ENCODE measurements around the gene HOXB9. TPM values are rescaled to one million over a fixed set of nuclear protein-coding genes. Genes with fewer than 3 reads are reported as not detected.

The HOXB9 gene
- total and polyA plus RNA-seq, 10 of the 15 experiments (the other 5 are each of a cell fraction or from before 2014, with no cell fraction given): 0.01 to 0.49 (median 0.09) TPM; not detected in 5

DNA sequence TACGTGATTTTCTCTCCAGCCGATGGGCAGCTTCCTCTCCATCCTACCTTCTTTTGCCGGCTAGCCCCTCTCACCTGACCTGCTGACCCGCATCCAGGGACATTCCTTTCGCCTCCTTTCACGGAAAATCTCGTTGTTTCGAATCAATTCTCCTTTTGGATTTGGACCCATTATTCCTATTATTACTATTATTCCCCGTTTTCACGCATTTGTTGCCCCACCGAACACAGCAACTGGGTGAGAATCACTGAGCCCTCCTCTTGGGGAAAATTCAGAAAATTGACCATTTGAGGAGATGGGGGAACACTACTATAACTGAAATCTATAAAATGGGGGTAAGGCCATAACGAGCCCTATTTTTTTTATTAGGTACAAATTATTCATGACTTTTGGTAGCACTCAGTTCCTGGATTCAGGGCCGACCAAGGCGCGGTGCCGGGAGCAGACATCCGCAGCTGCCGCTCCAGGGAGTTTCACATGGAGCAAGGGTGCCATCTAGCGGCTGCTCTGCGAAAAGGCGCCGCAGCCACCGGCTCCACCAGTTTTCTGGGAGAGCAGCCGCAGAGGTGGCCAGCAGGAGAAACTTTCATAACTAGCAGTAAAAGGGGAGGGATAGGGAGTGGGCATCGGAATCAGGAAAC, 7.8 kb downstream of the HOXB9 start:
- CTCF ChIA-PET: interaction anchor here (0.6 to 2.1 kb wide), 34 partner anchors 8 to 951 kb away, joined by 3 to 14 read pairs (median 5); partner anchors contain the start of genes HOXB5 and HOXB7
- H3K27me3 ChIP-seq (replicated peaks in 1 of 2; ENCODE audit: control insufficient read depth in 2 of 2, insufficient read depth in 2 of 2, low read length in 1 of 2): peaks cover 36 to 46% of the 10 kb centered on the region in 2 experiments
- H3K79me2 ChIP-seq (ENCODE audit: control insufficient read depth, insufficient read depth, low read length): no peaks in the 10 kb centered on the region
- RAD21 ChIA-PET (ENCODE audit: unreplicated experiment): interaction anchor here (0.5 to 2.1 kb wide), 15 partner anchors 12 to 593 kb away, joined by 3 to 8 read pairs (median 4); partner anchors contain the start of gene HOXB5
- no peaks in the 10 kb centered on the region for H3K9me3 ChIP-seq (replicated peaks; ENCODE audit: control insufficient read depth, insufficient read depth, low read length)
- ATAC-seq: peak; percentile 88
- H2AFZ ChIP-seq (ENCODE audit: control insufficient read depth, low read depth, low read length): no peak overlapping the region
- no peaks in the 10 kb centered on the region for H3K4me1 ChIP-seq (ENCODE audit: control insufficient read depth, insufficient read depth, low read length)
- no peak overlapping the region for H3K4me3 ChIP-seq
- H3K27ac ChIP-seq (ENCODE audit: control insufficient read depth, insufficient read depth): no peak overlapping the region
- SMC1A ChIA-PET (ENCODE audit: uncharacterized antibody, unreplicated experiment): interaction anchor here (0.7 to 1.6 kb wide), 6 partner anchors 8 to 356 kb away, joined by 3 to 8 read pairs (median 4); partner anchors contain the start of gene HOXB9
- intact Hi-C loops (cut with micrococcal nuclease; ENCODE audit: unreplicated experiment): loop anchor here (1.0 to 5.0 kb wide), 3 partner anchors 356 to 592 kb away; no protein-coding TSS in a partner anchor
- H4K20me1 ChIP-seq (ENCODE audit: control insufficient read depth, insufficient read depth): no peaks in the 10 kb centered on the region
- no peak overlapping the region for H3K9ac ChIP-seq (ENCODE audit: control insufficient read depth, insufficient read depth, low read length)
- FAIRE-seq: peak; percentile 86
- no peak for DNase-seq (ENCODE audit: low read depth, low spot score)
- POLR2A ChIA-PET: interaction anchor here (1.6 kb wide), 1 partner anchor 17 kb away, joined by 11 read pairs; no protein-coding TSS in a partner anchor
- no TSS peak for BruUV-seq (replicated peaks)
- H3K4me2 ChIP-seq (ENCODE audit: control insufficient read depth, insufficient read depth): peak overlapping the region; percentile 22; the same call in 1 of the 2 replicates
- WGBS (ENCODE audit: insufficient coverage, insufficient replicate concordance, low lambda C conversion rate, missing lambda C conversion rate): 5% methylated on average over 25 of the region's 25 CpGs
- H3K36me3 ChIP-seq (ENCODE audit: control insufficient read depth in 2 of 2, insufficient read depth in 2 of 2, low read length in 1 of 2): no peaks in the 10 kb centered on the region
- in situ Hi-C loops (cut with MboI): no loop called here
- TF ChIP-seq STAT1 (conservative IDR thresholded peaks at IDR 0.05): 0 out of 2 replicates have a peak, but pooled peaks have one; percentile 66
- TF ChIP-seq RUNX3 (IDR thresholded peaks at IDR 0.05; ENCODE audit: low read length): peak; percentile 27; the same call in 1 of the 2 replicates
- no peak for TF ChIP-seq RCOR1 (conservative IDR thresholded peaks at IDR 0.05; ENCODE audit: low read depth, low read length)
- no peak for TF ChIP-seq PAX5 (IDR thresholded peaks at IDR 0.05; ENCODE audit: borderline replicate concordance, low read depth, low read length)
- 0 out of 2 replicates have a peak, but pooled peaks have one; percentile 17 for TF ChIP-seq MYB (IDR thresholded peaks at IDR 0.05; ENCODE audit: borderline replicate concordance, low read depth, low read length)
- TF ChIP-seq ESRRA (IDR thresholded peaks at IDR 0.05; ENCODE audit: low read length): 0 out of 2 replicates have a peak, but pooled peaks have one; percentile 28
- TF ChIP-seq, protein P1, sequence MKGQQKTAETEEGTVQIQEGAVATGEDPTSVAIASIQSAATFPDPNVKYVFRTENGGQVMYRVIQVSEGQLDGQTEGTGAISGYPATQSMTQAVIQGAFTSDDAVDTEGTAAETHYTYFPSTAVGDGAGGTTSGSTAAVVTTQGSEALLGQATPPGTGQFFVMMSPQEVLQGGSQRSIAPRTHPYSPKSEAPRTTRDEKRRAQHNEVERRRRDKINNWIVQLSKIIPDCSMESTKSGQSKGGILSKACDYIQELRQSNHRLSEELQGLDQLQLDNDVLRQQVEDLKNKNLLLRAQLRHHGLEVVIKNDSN (IDR thresholded peaks at IDR 0.05; ENCODE audit: borderline replicate concordance, extremely low read length, insufficient read depth, low read depth, low read length): no peak
- TF ChIP-seq BHLHE40 (IDR thresholded peaks at IDR 0.05; ENCODE audit: borderline replicate concordance in 1 of 2, low read depth in 2 of 2, low read length in 1 of 2): peak; percentile 8 to 41; a peak in 1 of 4 replicates
- no peak for TF ChIP-seq YBX1 (IDR thresholded peaks at IDR 0.05)
- peak; percentile 59; the same call in 1 of the 2 replicates for TF ChIP-seq BMI1 (IDR thresholded peaks at IDR 0.05; ENCODE audit: borderline replicate concordance)
- peak; percentile 87 for TF ChIP-seq TCF12 (IDR thresholded peaks at IDR 0.05; ENCODE audit: low read depth, low read length)
- TF ChIP-seq, protein P2, sequence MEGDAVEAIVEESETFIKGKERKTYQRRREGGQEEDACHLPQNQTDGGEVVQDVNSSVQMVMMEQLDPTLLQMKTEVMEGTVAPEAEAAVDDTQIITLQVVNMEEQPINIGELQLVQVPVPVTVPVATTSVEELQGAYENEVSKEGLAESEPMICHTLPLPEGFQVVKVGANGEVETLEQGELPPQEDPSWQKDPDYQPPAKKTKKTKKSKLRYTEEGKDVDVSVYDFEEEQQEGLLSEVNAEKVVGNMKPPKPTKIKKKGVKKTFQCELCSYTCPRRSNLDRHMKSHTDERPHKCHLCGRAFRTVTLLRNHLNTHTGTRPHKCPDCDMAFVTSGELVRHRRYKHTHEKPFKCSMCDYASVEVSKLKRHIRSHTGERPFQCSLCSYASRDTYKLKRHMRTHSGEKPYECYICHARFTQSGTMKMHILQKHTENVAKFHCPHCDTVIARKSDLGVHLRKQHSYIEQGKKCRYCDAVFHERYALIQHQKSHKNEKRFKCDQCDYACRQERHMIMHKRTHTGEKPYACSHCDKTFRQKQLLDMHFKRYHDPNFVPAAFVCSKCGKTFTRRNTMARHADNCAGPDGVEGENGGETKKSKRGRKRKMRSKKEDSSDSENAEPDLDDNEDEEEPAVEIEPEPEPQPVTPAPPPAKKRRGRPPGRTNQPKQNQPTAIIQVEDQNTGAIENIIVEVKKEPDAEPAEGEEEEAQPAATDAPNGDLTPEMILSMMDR (IDR thresholded peaks at IDR 0.05 in 2 of 3, conservative IDR thresholded peaks at IDR 0.05 in 1 of 3; ENCODE audit: control insufficient read depth in 2 of 3, extremely low read depth in 1 of 3, insufficient read depth in 1 of 3, low read depth in 3 of 3, low read length in 3 of 3): peak; percentile 94 to 97 (median 96)
- TF ChIP-seq EZH2 (IDR thresholded peaks at IDR 0.05; ENCODE audit: borderline replicate concordance, control insufficient read depth, low read depth, low read length): peak; percentile 99; the same call in 1 of the 2 replicates
- TF ChIP-seq SMC3 (IDR thresholded peaks at IDR 0.05; ENCODE audit: borderline replicate concordance, low read length): peak; percentile 88
- peak; percentile 85 for TF ChIP-seq RAD21 (IDR thresholded peaks at IDR 0.05; ENCODE audit: insufficient read depth, low read depth, low read length)
- 0 out of 2 replicates have a peak, but pooled peaks have one; percentile 18 for TF ChIP-seq GATAD2B (conservative IDR thresholded peaks at IDR 0.05; ENCODE audit: low read depth)
- TF ChIP-seq IKZF2 (IDR thresholded peaks at IDR 0.05): 0 out of 4 replicates have a peak, but pooled peaks of 1 of the 2 experiments have one; percentile 14
- peak; percentile 73 for TF ChIP-seq YY1 (IDR thresholded peaks at IDR 0.05; ENCODE audit: low read depth, low read length)
